Tibial nerve (tissue), 4 donors: Measurements from ENCODE around the gene FECH.

ENCODE experiments used
- CTCF ChIP-seq, 5 experiments: fragments of 200-600 bp in 3 of 5; fragments of 450-650 bp in 2 of 5; sonication (generic) in 3 of 5; IDR thresholded peaks; one replicate each; pipeline ENCODE4 v1.5.1; 2016 to 2019; ENCODE audit warnings: antibody characterized with exemption in 5 of 5, mild to moderate bottlenecking in 3 of 5, moderate library complexity in 2 of 5
- EP300 ChIP-seq, 2 donors: sonication (generic); formaldehyde crosslinking; IDR thresholded peaks; one replicate each; pipeline ENCODE4 v1.6.1; 2017; ENCODE audit warnings: antibody characterized with exemption in 2 of 2, mild to moderate bottlenecking in 1 of 2

- TF ChIP-seq EP300 (IDR thresholded peaks at IDR 0.05), result no peak
- TF ChIP-seq CTCF (IDR thresholded peaks at IDR 0.05), result no peak
Observed at GRCh38 chr18:57561261-57561660, 25.2 kb downstream of the FECH start.
